ENCODE results near the gene SRGAP3.

Gene SRGAP3

GRCh38 chr3:9185046-9185445 is 64.4 kb downstream of the SRGAP3 start:
- no peak overlapping the region for H2AFZ ChIP-seq (ENCODE audit: low read length)
- H3K9me2 ChIP-seq (ENCODE audit: low read depth, low read length): no peaks in the 10 kb centered on the region
- no peaks in the 10 kb centered on the region for H3K9me3 ChIP-seq (ENCODE audit: low read length)
- no peak overlapping the region for H3K4me3 ChIP-seq (ENCODE audit: low read depth, low read length, poor library complexity, severe bottlenecking)
- no peak for TF ChIP-seq EZH2 (IDR thresholded peaks at IDR 0.05; ENCODE audit: borderline replicate concordance, low read length)
- TF ChIP-seq, protein P1, sequence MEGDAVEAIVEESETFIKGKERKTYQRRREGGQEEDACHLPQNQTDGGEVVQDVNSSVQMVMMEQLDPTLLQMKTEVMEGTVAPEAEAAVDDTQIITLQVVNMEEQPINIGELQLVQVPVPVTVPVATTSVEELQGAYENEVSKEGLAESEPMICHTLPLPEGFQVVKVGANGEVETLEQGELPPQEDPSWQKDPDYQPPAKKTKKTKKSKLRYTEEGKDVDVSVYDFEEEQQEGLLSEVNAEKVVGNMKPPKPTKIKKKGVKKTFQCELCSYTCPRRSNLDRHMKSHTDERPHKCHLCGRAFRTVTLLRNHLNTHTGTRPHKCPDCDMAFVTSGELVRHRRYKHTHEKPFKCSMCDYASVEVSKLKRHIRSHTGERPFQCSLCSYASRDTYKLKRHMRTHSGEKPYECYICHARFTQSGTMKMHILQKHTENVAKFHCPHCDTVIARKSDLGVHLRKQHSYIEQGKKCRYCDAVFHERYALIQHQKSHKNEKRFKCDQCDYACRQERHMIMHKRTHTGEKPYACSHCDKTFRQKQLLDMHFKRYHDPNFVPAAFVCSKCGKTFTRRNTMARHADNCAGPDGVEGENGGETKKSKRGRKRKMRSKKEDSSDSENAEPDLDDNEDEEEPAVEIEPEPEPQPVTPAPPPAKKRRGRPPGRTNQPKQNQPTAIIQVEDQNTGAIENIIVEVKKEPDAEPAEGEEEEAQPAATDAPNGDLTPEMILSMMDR (IDR thresholded peaks at IDR 0.05; ENCODE audit: low read length): no peak
- no peaks in the 10 kb centered on the region for H3K79me2 ChIP-seq (ENCODE audit: insufficient read depth, low read length)
- no peak overlapping the region for H3K27ac ChIP-seq (ENCODE audit: low read depth, low read length, poor library complexity, severe bottlenecking)
- no peaks in the 10 kb centered on the region for H3F3A ChIP-seq (ENCODE audit: insufficient read depth, low read length)
- no peaks in the 10 kb centered on the region for H3K4me1 ChIP-seq (ENCODE audit: insufficient read depth, low read length, severe bottlenecking)
- H4K20me1 ChIP-seq (ENCODE audit: insufficient read depth, low read length): no peaks in the 10 kb centered on the region
- no peak overlapping the region for H3K4me2 ChIP-seq (ENCODE audit: low read length)
- no peaks in the 10 kb centered on the region for H3K36me3 ChIP-seq (ENCODE audit: insufficient read depth, low read length)
- H3K27me3 ChIP-seq (ENCODE audit: insufficient read depth, low read length): no peaks in the 10 kb centered on the region
- no peak overlapping the region for H3K9ac ChIP-seq (ENCODE audit: low read length)

GRCh38 chr3:9184461-9184835 is 65.0 kb downstream of the SRGAP3 start:
- no peak overlapping the region for H3K9ac ChIP-seq (ENCODE audit: low read length)
- H3K4me1 ChIP-seq (ENCODE audit: insufficient read depth, low read length, severe bottlenecking): no peaks in the 10 kb centered on the region
- no peak overlapping the region for H3K4me2 ChIP-seq (ENCODE audit: low read length)
- no peak overlapping the region for H3K4me3 ChIP-seq (ENCODE audit: low read depth, low read length, poor library complexity, severe bottlenecking)
- no peaks in the 10 kb centered on the region for H3K9me2 ChIP-seq (ENCODE audit: low read depth, low read length)
- no peaks in the 10 kb centered on the region for H3K36me3 ChIP-seq (ENCODE audit: insufficient read depth, low read length)
- H3K79me2 ChIP-seq (ENCODE audit: insufficient read depth, low read length): no peaks in the 10 kb centered on the region
- H3F3A ChIP-seq (ENCODE audit: insufficient read depth, low read length): no peaks in the 10 kb centered on the region
- H3K27ac ChIP-seq (ENCODE audit: low read depth, low read length, poor library complexity, severe bottlenecking): no peak overlapping the region
- H4K20me1 ChIP-seq (ENCODE audit: insufficient read depth, low read length): no peaks in the 10 kb centered on the region
- no peak overlapping the region for H2AFZ ChIP-seq (ENCODE audit: low read length)
- H3K9me3 ChIP-seq (ENCODE audit: low read length): no peaks in the 10 kb centered on the region
- TF ChIP-seq, protein P1 (IDR thresholded peaks at IDR 0.05; ENCODE audit: low read length): no peak
- TF ChIP-seq EZH2 (IDR thresholded peaks at IDR 0.05; ENCODE audit: borderline replicate concordance, low read length): no peak
- H3K27me3 ChIP-seq (ENCODE audit: insufficient read depth, low read length): no peaks in the 10 kb centered on the region

DNA sequence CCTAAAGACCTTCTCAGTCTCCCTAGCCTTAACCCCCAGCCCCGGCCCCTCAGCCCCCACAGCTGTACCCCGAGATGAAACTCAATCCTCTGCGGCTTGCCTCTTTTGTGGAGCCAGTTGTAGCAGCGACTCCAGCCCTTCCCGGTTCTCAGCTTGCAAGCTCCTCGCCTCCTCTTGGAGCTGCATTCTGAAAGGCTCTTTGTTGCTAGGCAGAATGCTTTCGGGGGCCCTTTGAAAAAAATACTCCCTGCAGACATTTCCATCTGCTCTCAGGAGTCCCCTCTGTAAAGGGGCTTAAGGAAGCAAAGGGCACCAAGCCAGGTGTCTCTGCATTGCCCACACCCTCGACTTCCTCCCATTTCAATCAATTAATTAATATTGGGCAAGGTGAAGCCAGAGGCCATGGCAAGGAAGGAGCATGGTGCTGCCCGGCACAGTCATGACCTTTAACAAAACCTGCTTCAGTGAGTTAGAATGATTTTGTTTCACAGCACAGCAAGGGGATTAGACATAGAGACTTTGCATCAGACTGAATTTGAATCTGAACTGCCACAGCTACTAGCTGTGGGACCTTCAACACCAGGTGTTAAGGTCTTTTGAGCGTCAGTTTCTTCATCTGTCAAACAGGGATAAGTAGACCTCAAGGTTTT is 65.5 kb downstream of the SRGAP3 start:
- no peaks in the 10 kb centered on the region for H3K27me3 ChIP-seq (ENCODE audit: insufficient read depth, low read length)
- no peak overlapping the region for H2AFZ ChIP-seq (ENCODE audit: low read length)
- H3K4me3 ChIP-seq (ENCODE audit: low read depth, low read length, poor library complexity, severe bottlenecking): no peak overlapping the region
- no peak for TF ChIP-seq EZH2 (IDR thresholded peaks at IDR 0.05; ENCODE audit: borderline replicate concordance, low read length)
- TF ChIP-seq, protein P1 (IDR thresholded peaks at IDR 0.05; ENCODE audit: low read length): no peak
- H3K27ac ChIP-seq (ENCODE audit: low read depth, low read length, poor library complexity, severe bottlenecking): no peak overlapping the region
- no peaks in the 10 kb centered on the region for H4K20me1 ChIP-seq (ENCODE audit: insufficient read depth, low read length)
- H3K9ac ChIP-seq (ENCODE audit: low read length): no peak overlapping the region
- H3K79me2 ChIP-seq (ENCODE audit: insufficient read depth, low read length): no peaks in the 10 kb centered on the region
- no peak overlapping the region for H3K4me2 ChIP-seq (ENCODE audit: low read length)
- no peaks in the 10 kb centered on the region for H3K36me3 ChIP-seq (ENCODE audit: insufficient read depth, low read length)
- no peaks in the 10 kb centered on the region for H3F3A ChIP-seq (ENCODE audit: insufficient read depth, low read length)
- H3K9me2 ChIP-seq (ENCODE audit: low read depth, low read length): no peaks in the 10 kb centered on the region
- no peaks in the 10 kb centered on the region for H3K9me3 ChIP-seq (ENCODE audit: low read length)
- H3K4me1 ChIP-seq (ENCODE audit: insufficient read depth, low read length, severe bottlenecking): no peaks in the 10 kb centered on the region
